HK-2 (cell line): ENCODE measurements around the gene SLC5A1.
"Not testable (repeated sequence)": the region's sequence is repeated elsewhere in the genome, so short reads cannot be mapped to it uniquely, and the experiment has no call there.

Experiments
- DNase-seq: peaks from one replicate; pipeline ENCODE4 v3.0.0-alpha.2; 2018; ENCODE audit not compliant: unreplicated experiment

SLC5A1 gene

GRCh38 chr22:32083814-32084213 is 40.8 kb downstream of the SLC5A1 start:
- no peak for DNase-seq

- no peak for DNase-seq
Measured at GRCh38 chr22:32088084-32088483, 45.0 kb downstream of the SLC5A1 start.

GRCh38 chr22:32097018-32097417 is 54.0 kb downstream of the SLC5A1 start:
- no peak for DNase-seq

- DNase-seq, result no peak
Measured at GRCh38 chr22:32097881-32098499, 54.9 kb downstream of the SLC5A1 start.

GRCh38 chr22:32100711-32101110 is 57.6 kb downstream of the SLC5A1 start:
- DNase-seq, result no peak

- no peak for DNase-seq
Measured at GRCh38 chr22:32103658-32104315, 60.7 kb downstream of the SLC5A1 start.

- peak; percentile 4 for DNase-seq
Measured at GRCh38 chr22:32106930-32107329, 63.9 kb downstream of the SLC5A1 start.

GRCh38 chr22:32112380-32112779 is 69.3 kb downstream of the SLC5A1 start:
- DNase-seq, result no peak

- no peak for DNase-seq
Measured at GRCh38 chr22:32119568-32120235, 76.6 kb downstream of the SLC5A1 start.

- no peak for DNase-seq
Measured at GRCh38 chr22:32120603-32121002, 77.5 kb downstream of the SLC5A1 start.

- no peak for DNase-seq
Measured at GRCh38 chr22:32122899-32123298, 79.8 kb downstream of the SLC5A1 start.

- DNase-seq, result no peak
Measured at GRCh38 chr22:32123657-32124056, 80.6 kb downstream of the SLC5A1 start.

GRCh38 chr22:32127904-32128303 is 84.8 kb downstream of the SLC5A1 start:
- DNase-seq, result no peak

- DNase-seq, result no peak
Measured at GRCh38 chr22:32130464-32130863, 87.4 kb downstream of the SLC5A1 start.

- DNase-seq, result no peak
Measured at GRCh38 chr22:32132126-32132525, 89.1 kb downstream of the SLC5A1 start.

- no peak for DNase-seq
Measured at GRCh38 chr22:32132783-32133182, 89.7 kb downstream of the SLC5A1 start.

- not testable (repeated sequence) for DNase-seq
Measured at GRCh38 chr22:32134796-32135195, 91.7 kb downstream of the SLC5A1 start.

- peak; percentile 45 for DNase-seq
Measured at GRCh38 chr22:32135958-32136357, 92.9 kb downstream of the SLC5A1 start.

GRCh38 chr22:32136881-32137280 is 93.8 kb downstream of the SLC5A1 start:
- DNase-seq, result not testable (repeated sequence)

- DNase-seq, result not testable (repeated sequence)
Measured at GRCh38 chr22:32137731-32138324, 94.8 kb downstream of the SLC5A1 start.

- DNase-seq, result not testable (repeated sequence)
Measured at GRCh38 chr22:32138576-32138975, 95.5 kb downstream of the SLC5A1 start.

- not testable (repeated sequence) for DNase-seq
Measured at GRCh38 chr22:32140688-32141087, 97.6 kb downstream of the SLC5A1 start.

GRCh38 chr22:32142600-32142999 is 99.5 kb downstream of the SLC5A1 start:
- no peak for DNase-seq
